Measurements from ENCODE around the gene ENOX1.

ENOX1 gene

GRCh38 chr13:43573802-43574514 is 212.8 kb downstream of the ENOX1 start:
- H3K4me1 Mint-ChIP-seq = peaks cover 20% of the 10 kb centered on the region
- H3K36me3 Mint-ChIP-seq (ENCODE audit: low read depth) = no peaks in the 10 kb centered on the region
- H3K9me3 Mint-ChIP-seq = no peaks in the 10 kb centered on the region
- peak overlapping the region in 2 of 3 experiments; percentile 30 to 87 for H3K27ac Mint-ChIP-seq
- no peak overlapping the region for H3K4me3 Mint-ChIP-seq
- H3K27me3 Mint-ChIP-seq (ENCODE audit: low read depth) = no peaks in the 10 kb centered on the region
- no peak for TF ChIP-seq CTCF (IDR thresholded peaks at IDR 0.05; ENCODE audit: unreplicated experiment in 3 of 3)

GRCh38 chr13:43573361-43573740 is 213.4 kb downstream of the ENOX1 start:
- Mint-ChIP-seq H3K9me3 (no peaks in the 10 kb centered on the region), H3K27ac (peak overlapping the region in 2 of 3 experiments; percentile 30 to 87)

GRCh38 chr13:43572656-43573360 is 214.0 kb downstream of the ENOX1 start:
- no peaks in the 10 kb centered on the region for H3K36me3 Mint-ChIP-seq (ENCODE audit: low read depth)
- peak overlapping the region in 2 of 3 experiments; percentile 30 to 87 for H3K27ac Mint-ChIP-seq
- peaks cover 20% of the 10 kb centered on the region for H3K4me1 Mint-ChIP-seq
- TF ChIP-seq CTCF (IDR thresholded peaks at IDR 0.05; ENCODE audit: unreplicated experiment in 3 of 3) = no peak
- no peaks in the 10 kb centered on the region for H3K27me3 Mint-ChIP-seq (ENCODE audit: low read depth)
- no peak overlapping the region for H3K4me3 Mint-ChIP-seq
- no peaks in the 10 kb centered on the region for H3K9me3 Mint-ChIP-seq

More at GRCh38 chr13:43573361-43573740, 213.4 kb downstream of the ENOX1 start:
- Mint-ChIP-seq H3K4me1 (peaks cover 20% of the 10 kb centered on the region), H3K36me3 (ENCODE audit: low read depth) (no peaks in the 10 kb centered on the region), H3K27me3 (ENCODE audit: low read depth) (no peaks in the 10 kb centered on the region), H3K4me3 (no peak overlapping the region)
- TF ChIP-seq CTCF (IDR thresholded peaks at IDR 0.05; ENCODE audit: unreplicated experiment in 3 of 3) = no peak

GRCh38 chr13:43569658-43570057 is 217.1 kb downstream of the ENOX1 start:
- no peak overlapping the region for H3K4me3 Mint-ChIP-seq
- H3K27ac Mint-ChIP-seq = peak overlapping the region in 1 of 3 experiments; percentile 7
- H3K9me3 Mint-ChIP-seq = no peaks in the 10 kb centered on the region
- peaks cover 18% of the 10 kb centered on the region for H3K4me1 Mint-ChIP-seq
- H3K27me3 Mint-ChIP-seq (ENCODE audit: low read depth) = no peaks in the 10 kb centered on the region
- TF ChIP-seq CTCF (IDR thresholded peaks at IDR 0.05; ENCODE audit: unreplicated experiment in 3 of 3) = no peak
- H3K36me3 Mint-ChIP-seq (ENCODE audit: low read depth) = no peaks in the 10 kb centered on the region

GRCh38 chr13:43567608-43568007 is 219.2 kb downstream of the ENOX1 start:
- Mint-ChIP-seq H3K4me1 (peaks cover 6% of the 10 kb centered on the region), H3K27me3 (ENCODE audit: low read depth) (no peaks in the 10 kb centered on the region), H3K4me3 (no peak overlapping the region), H3K36me3 (ENCODE audit: low read depth) (no peaks in the 10 kb centered on the region), H3K27ac (no peak overlapping the region), H3K9me3 (no peaks in the 10 kb centered on the region)
- no peak for TF ChIP-seq CTCF (IDR thresholded peaks at IDR 0.05; ENCODE audit: unreplicated experiment in 3 of 3)
